Neural crest cell (in vitro differentiated cells): ENCODE measurements around the gene ATG4C. TPM values are rescaled to one million over a fixed set of nuclear protein-coding genes. Genes with fewer than 3 reads are reported as not detected.

Experiments
- DNase-seq: peaks from one replicate; pipeline ENCODE4 v3.0.0; 2021; ENCODE audit warnings: low read depth, mixed read lengths, low spot score
- H3K27ac Mint-ChIP-seq: one replicate; pipeline ENCODE4 v1.8.0; 2021; ENCODE audit warnings: mild to moderate bottlenecking, mixed read lengths; ENCODE audit not compliant: unreplicated experiment
- H3K27me3 Mint-ChIP-seq: 2 replicates; pipeline ENCODE4 v1.8.0; 2021; ENCODE audit warnings: low read depth, mild to moderate bottlenecking, mixed read lengths
- H3K36me3 Mint-ChIP-seq: 2 replicates; pipeline ENCODE4 v1.8.0; 2021; ENCODE audit warnings: low read depth, mild to moderate bottlenecking, mixed read lengths
- H3K4me1 Mint-ChIP-seq: 2 replicates; pipeline ENCODE4 v1.8.0; 2021; ENCODE audit warnings: mixed read lengths
- H3K4me3 Mint-ChIP-seq: one replicate; pipeline ENCODE4 v1.8.0; 2021; ENCODE audit warnings: mild to moderate bottlenecking, mixed read lengths
- H3K9me3 Mint-ChIP-seq: 2 replicates; pipeline ENCODE4 v1.8.0; 2021; ENCODE audit warnings: mixed read lengths
- CTCF ChIP-seq: fragments of 200-600 bp; sonication (generic); conservative IDR thresholded peaks from 2 replicates; pipeline ENCODE4 v1.5.0; 2021; ENCODE audit warnings: antibody characterized with exemption, mild to moderate bottlenecking
- total RNA-seq: library from RNA; stranded (reverse); gene quantifications from 2 replicates; pipeline ENCODE4 v1.2.1, GENCODE V29; 2021

The ATG4C gene
- total RNA-seq, 1 donor from 2014 or later = 14.5 TPM

DNA sequence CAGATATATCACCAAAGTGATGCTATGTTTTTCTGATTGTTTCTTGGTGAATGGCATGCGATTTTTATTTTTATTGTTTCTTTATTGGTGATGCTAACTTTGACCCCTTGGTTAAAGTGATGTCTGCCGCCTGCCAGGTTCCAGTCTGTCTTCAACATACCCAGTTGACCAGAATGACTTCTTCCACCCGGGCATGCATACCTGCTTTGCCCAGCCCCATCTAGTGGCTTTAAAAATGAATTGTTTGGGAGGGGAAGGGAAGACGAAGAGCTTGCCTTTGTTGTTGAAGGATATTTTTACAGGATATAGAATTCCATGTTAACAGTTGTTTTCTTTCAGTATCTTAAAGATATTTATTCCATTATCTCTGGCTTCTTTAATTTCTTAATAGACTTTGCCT, 65.1 kb downstream of the ATG4C start:
- Mint-ChIP-seq H3K27me3 (no peaks in the 10 kb centered on the region), H3K4me1 (no peaks in the 10 kb centered on the region), H3K4me3 (no peak overlapping the region), H3K36me3 (peaks cover 2% of the 10 kb centered on the region), H3K27ac (peak overlapping the region; percentile 81), H3K9me3 (no peaks in the 10 kb centered on the region)
- no peak for TF ChIP-seq CTCF
- no peak for DNase-seq

- Mint-ChIP-seq H3K4me3 (no peak overlapping the region), H3K36me3 (peaks cover 2% of the 10 kb centered on the region), H3K27me3 (no peaks in the 10 kb centered on the region), H3K4me1 (peaks cover 7% of the 10 kb centered on the region), H3K27ac (no peak overlapping the region), H3K9me3 (no peaks in the 10 kb centered on the region)
- no peak for TF ChIP-seq CTCF
- DNase-seq = no peak
Observed at GRCh38 chr1:62852253-62852652, 68.3 kb downstream of the ATG4C start.

GRCh38 chr1:62856960-62857359, 73.0 kb downstream of the ATG4C start:
- Mint-ChIP-seq H3K4me1 (peaks cover 7% of the 10 kb centered on the region), H3K27ac (no peak overlapping the region), H3K27me3 (no peaks in the 10 kb centered on the region), H3K9me3 (no peaks in the 10 kb centered on the region), H3K36me3 (no peaks in the 10 kb centered on the region), H3K4me3 (no peak overlapping the region)
- no peak for TF ChIP-seq CTCF
- no peak for DNase-seq

GRCh38 chr1:62869217-62869754, 85.4 kb downstream of the ATG4C start:
- DNase-seq = no peak
- no peak for TF ChIP-seq CTCF
- Mint-ChIP-seq H3K9me3 (no peaks in the 10 kb centered on the region), H3K4me1 (no peaks in the 10 kb centered on the region), H3K36me3 (no peaks in the 10 kb centered on the region), H3K27me3 (no peaks in the 10 kb centered on the region), H3K4me3 (no peak overlapping the region), H3K27ac (no peak overlapping the region)

- no peak overlapping the region for H3K27ac Mint-ChIP-seq
- no peaks in the 10 kb centered on the region for H3K36me3 Mint-ChIP-seq
- H3K4me1 Mint-ChIP-seq = peaks cover 5% of the 10 kb centered on the region
- no peaks in the 10 kb centered on the region for H3K27me3 Mint-ChIP-seq
- no peak for TF ChIP-seq CTCF
- DNase-seq = no peak
- H3K4me3 Mint-ChIP-seq = no peak overlapping the region
- H3K9me3 Mint-ChIP-seq = no peaks in the 10 kb centered on the region
Observed at GRCh38 chr1:62870148-62870547, 86.2 kb downstream of the ATG4C start.
